IPS DF 4.7 (cell line): Measurements from ENCODE around the gene SLC31A1.

ENCODE experiments used
- DNase-seq: peaks from one replicate; pipeline ENCODE4 v3.0.0-alpha.2; 2013; ENCODE audit warnings: low spot score; ENCODE audit errors: extremely low read depth

SLC31A1 gene

GRCh38 chr9:113221003-113221799 lies at the start of gene SLC31A1, which contains the start of gene FKBP15:
SLC31A1 (plus strand) TSS chr9:113221544; CDS start chr9:113256149, 34,605 bp downstream.
FKBP15 (minus strand) TSS chr9:113221277; CDS start chr9:113221243, 34 bp downstream.
- DNase-seq, result peak; percentile 95

DNA sequence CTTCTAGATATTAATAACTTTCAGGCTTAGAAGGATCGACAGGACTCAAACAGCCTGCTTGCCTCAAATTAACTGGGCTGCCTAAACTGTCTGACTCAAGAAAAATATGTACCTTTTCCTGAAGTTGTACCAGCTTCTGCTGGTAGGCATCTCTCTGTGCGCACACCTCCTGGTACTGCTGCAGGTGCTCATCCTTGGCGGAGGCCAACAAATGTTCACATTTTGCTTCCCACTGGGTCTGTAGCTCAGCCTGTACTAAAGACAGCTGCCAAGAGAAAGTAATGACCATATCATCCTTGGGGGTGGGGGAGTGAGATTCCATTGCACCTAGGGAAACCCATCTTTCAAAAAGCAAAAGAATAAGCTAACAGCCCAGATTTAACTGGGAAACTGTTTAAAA lies 48.0 kb upstream of the SLC31A1 start:
- no peak for DNase-seq

- no peak for DNase-seq
These were observed 44.5 kb upstream of the SLC31A1 start for GRCh38 chr9:113176803-113177202.

- DNase-seq, result no peak
These were observed 44.1 kb upstream of the SLC31A1 start for GRCh38 chr9:113177251-113177650.

DNA sequence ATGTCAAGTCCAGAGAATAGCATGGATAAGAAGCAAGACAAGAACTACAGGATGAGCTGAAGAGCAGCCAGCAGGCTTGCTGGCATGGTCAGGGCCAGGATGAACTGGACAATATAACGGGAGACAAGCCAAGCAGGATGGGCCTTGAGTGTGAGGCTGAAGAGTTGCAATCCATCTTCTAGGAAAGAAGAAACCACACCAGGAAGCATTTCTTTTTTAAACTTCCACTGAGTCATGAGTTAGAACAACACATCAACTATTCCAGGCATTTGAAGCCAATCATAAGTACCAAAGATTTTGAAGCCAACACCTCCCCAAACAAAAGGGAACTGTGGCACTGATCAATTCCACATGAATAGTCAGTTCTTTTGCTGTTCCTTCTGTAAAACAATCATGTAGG lies 43.3 kb upstream of the SLC31A1 start:
- no peak for DNase-seq

DNA sequence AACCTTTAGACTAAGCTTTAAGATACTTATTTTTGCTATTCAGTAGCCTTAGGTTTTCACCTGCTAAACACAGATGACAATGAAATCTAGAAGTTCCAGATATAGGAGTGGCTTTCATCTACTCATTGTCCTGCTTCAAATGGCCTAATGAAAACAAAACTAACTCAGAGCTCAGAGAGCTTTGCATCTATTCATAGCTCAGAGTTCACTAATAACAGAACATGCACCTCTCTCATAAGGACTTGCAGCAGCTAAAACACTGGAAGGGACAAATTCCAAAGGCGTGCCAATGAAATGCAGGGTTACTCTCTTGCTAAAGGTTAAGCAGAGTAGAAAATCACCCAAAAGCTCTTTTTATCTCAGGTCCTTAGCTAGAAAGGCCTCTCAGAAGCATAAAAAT lies 41.5 kb upstream of the SLC31A1 start:
- no peak for DNase-seq

GRCh38 chr9:113181165-113181564 lies 40.2 kb upstream of the SLC31A1 start:
- DNase-seq, result no peak

DNA sequence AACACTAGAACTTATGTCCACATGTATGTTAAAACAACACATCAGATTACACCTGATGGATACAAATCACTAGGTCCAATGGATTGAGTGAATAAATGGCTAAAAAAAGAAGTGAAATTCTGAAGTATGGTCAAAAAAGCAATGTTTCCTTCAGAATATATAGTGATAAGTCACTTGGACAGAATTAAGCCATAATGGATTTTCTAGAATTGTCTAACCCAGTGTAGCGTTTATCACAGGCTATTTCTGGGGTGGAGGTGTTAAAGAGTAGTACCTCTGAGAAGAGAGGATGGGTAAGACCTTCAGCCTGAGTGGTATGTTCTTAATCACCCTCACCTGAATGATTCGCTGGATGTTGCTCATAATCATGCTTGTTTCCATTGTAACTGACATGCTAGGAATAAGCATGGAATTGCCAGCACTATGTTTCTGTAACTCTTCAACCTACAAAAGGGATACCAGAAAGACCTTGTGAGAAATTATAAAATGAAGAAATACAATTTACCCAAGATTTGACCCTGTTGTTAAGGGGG lies 37.3 kb upstream of the SLC31A1 start:
- no peak for DNase-seq

DNA sequence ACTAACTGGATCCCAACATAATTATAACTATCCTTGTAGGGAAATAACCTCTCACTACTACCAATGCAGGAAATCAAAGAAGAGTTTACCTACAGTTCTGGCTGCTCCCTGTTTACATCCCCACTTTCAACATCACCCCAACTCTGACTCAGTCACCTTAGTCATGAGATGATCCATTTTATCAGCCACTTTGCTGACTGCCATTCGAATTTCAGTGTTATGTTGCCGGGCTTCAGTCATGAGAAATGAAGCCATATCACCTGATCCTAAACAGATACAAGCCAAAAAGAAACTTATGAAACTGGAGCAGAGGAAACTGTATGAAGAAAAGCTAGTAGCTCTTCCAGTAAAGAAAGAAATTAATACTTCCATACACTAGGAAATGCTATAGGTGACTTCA lies 36.8 kb upstream of the SLC31A1 start:
- no peak for DNase-seq

DNA sequence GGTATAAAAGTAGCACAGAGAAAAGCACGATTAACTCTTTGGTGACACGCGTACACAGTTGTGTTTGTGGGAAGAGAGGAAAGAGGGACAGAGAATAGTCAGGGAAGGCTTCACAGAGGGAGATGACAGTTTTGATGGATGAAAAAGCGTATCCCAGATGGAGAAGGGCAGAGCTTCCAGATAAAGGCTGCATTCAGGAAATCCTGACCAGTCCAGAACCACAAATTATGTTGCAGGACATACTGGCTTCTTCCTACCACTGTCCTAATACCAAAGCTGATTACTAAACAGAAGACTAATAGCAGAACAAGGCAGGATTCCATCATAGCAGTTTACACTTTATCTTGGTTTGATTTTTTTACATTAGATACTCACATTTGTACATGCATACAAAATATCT lies 36.1 kb upstream of the SLC31A1 start:
- DNase-seq, result no peak

DNA sequence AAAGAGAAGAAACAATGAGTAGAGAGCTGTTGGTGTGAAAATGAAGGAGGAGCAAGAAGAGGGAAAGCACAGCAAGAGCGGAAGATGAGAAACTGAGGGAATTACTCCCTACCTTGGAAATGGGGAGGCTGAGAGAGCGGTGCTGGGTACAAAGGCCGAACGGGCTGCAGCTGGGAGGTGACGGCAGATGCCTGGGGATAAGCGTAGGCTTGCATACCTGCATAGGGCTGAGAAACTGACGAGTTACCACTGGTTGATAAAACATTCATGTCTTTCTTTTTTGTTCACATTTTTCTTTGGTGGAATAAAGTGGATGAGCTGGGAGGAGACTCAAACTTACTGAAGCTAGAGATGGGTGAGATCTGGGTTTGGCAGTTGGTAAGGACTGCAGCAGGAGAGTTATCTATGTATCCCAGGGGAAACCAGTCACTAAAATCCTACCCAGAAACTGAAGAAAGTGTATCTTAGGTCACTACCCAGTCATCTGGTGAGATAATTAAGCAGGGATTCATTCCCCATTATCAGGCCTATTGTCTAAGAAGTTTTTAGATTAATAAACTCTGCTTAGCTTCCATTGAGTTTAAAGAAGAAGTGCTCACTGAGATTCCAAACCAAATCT lies 35.1 kb upstream of the SLC31A1 start:
- no peak for DNase-seq

DNA sequence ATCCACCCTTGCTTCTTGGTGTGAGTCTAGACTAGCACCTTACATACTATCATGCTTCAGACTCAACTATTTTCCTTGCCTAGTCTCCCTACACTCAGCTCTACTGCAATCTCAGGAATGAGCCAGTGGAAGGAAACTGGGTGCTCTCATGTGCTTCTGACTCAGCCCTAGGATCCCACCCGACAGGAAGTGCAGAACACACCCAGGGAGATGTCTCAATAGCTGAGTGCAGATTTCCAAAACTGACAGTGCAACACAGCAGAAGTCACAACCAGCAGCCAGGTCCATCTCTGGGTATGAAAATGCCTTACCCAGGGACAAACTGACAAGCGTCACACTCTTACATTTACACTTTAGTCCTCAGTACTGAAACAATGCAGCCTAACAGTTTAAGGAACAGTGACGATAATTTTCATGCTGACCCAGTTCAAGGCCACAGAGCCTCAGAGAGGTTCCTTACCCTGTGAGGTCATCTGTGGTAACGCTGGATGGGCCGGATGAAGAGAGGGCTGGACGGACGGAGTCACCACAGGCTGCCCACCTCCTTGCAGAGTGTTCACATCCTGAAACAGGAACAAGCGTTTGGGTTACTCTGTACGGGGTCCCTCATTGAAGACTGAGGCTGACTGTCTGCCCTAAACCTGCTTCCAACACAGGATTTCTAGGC lies 33.3 kb upstream of the SLC31A1 start:
- no peak for DNase-seq

- no peak for DNase-seq
These were observed 28.9 kb upstream of the SLC31A1 start for GRCh38 chr9:113192455-113192854.

GRCh38 chr9:113199683-113200329 lies 21.5 kb upstream of the SLC31A1 start:
- no peak for DNase-seq

GRCh38 chr9:113205432-113205831 lies 15.9 kb upstream of the SLC31A1 start:
- no peak for DNase-seq

GRCh38 chr9:113205861-113206260 lies 15.5 kb upstream of the SLC31A1 start:
- DNase-seq, result no peak

DNA sequence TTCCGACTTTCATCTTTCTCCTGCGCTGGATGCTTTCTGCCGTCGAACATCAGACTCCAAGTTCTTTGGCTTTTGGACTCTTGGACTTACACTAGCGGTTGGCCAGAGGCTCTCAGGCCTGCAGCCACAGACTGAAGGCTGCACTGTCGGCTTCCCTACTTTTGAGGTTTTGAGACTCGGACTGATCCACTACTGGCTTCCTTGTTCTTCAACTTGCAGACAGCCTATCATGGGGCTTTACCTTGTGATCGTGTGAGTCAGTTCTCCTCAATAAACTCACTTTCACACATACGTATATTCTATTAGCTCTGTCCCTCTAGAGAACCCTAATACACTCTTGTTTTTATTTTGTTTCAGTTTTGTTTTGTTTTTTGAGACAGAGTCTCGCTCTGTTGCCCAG lies 10.5 kb upstream of the SLC31A1 start:
- no peak for DNase-seq

GRCh38 chr9:113215132-113215531 lies 6.2 kb upstream of the SLC31A1 start:
- no peak for DNase-seq

DNA sequence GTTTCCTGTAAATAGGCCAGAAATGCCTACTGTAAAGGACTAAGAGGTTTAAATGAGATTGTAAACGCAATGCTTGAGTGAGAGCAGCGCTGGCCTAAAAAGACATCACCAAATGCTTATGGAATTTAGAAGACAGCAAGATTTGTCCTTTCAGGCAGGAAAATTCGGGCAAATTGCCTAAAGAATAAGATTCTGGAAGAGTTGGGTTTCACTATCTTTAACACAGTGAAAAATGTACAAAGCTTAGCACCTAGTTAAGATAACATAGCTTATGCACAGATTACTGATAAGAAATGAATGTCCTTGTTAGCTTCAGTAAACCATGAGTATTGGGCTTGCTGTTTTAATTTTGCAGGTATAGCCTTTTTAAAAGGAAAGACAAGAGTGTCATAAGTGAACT lies 4.9 kb upstream of the SLC31A1 start:
- DNase-seq, result no peak

DNA sequence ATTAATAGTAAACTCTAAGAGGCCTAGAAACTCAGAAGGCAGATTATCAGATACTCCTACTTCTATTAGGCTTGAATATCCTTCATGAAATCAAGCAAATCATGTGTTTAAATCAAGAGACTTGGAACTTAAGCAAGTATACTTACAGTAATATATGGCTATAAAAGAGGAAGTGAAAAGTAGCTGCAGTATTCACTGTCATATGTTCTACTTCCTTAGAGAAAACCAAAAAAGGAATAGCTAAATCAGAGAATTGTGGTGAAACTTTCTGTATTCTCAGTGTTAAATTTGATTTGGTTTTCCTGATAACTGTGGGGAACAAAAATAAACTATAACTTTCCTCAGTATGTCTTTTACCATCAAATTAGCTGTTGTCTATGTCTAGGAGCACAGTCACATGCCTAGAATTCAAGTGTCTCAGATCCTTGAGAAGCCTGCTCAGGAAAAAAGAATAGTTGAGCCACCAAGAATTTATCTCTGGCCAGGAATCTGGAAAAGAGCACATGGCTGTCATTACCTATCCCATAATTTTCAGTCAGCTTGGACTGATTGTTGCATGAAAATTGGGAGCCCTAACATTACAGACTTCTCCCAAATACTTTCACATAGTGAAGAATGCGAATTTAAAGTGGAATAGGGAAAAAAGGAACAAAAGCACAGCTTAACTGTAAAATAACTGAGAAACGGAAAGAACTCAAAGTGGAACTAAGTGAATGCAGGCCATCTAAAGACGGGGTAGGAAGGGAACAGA lies 2.0 kb upstream of the SLC31A1 start:
- no peak for DNase-seq

- DNase-seq, result no peak
These were observed 1.4 kb upstream of the SLC31A1 start for GRCh38 chr9:113219969-113220368.
